Measurements from ENCODE around the gene CYS1.
"Not testable (repeated sequence)": the region's sequence is repeated elsewhere in the genome, so short reads cannot be mapped to it uniquely, and the experiment has no call there.

- not testable (repeated sequence) for TF ChIP-seq CTCF (IDR thresholded peaks at IDR 0.05; ENCODE audit: extremely low read depth in 1 of 2, insufficient read depth in 1 of 2, low read depth in 1 of 2, low read length in 2 of 2); FOS (IDR thresholded peaks at IDR 0.05; ENCODE audit: borderline replicate concordance, insufficient read depth, low read length); POLR2AphosphoS5 (IDR thresholded peaks at IDR 0.05; ENCODE audit: insufficient read depth, low read depth, low read length); POLR2A (IDR thresholded peaks at IDR 0.05; ENCODE audit: low read depth, low read length)
Measured at GRCh38 chr2:10011606-10012325, 68.4 kb downstream of the CYS1 start.

Measured in endothelial cell of umbilical vein (primary cell).